Gastroesophageal sphincter (tissue), 4 donors: Measurements from ENCODE around the gene CLDN1. TPM values are rescaled to one million over a fixed set of nuclear protein-coding genes. Genes with fewer than 3 reads are reported as not detected.

ENCODE experiments used
- ATAC-seq: fragments of 150-250 bp; one replicate; pipeline ENCODE4 v1.9.1; 2016; ENCODE audit warnings: mild to moderate bottlenecking, moderate library complexity
- H3K27ac ChIP-seq, 4 donors: fragments of 200-600 bp; sonication (generic) in 3 of 4; 1 replicate in 3 of 4; 2 replicates in 1 of 4; pipeline ENCODE4 v1.5.1; 2016 to 2019
- H3K27me3 ChIP-seq: fragments of 200-600 bp; sonication (generic); one replicate; pipeline ENCODE4 v1.5.1; 2019
- H3K36me3 ChIP-seq, 2 donors: fragments of 200-600 bp; sonication (generic); one replicate each; pipeline ENCODE4 v1.5.1; 2019; ENCODE audit warnings: control low read depth in 1 of 2
- H3K4me1 ChIP-seq, 3 donors: fragments of 200-600 bp; sonication (generic); 1 replicate in 2 of 3; 2 replicates in 1 of 3; pipeline ENCODE4 v1.5.1; 2016 to 2019; ENCODE audit warnings: control low read depth in 2 of 3
- H3K4me3 ChIP-seq, 2 donors: fragments of 200-600 bp; sonication (generic); one replicate each; pipeline ENCODE4 v1.5.1; 2019; ENCODE audit warnings: mild to moderate bottlenecking in 1 of 2, moderate library complexity in 1 of 2
- H3K9me3 ChIP-seq, 3 donors: fragments of 200-600 bp; sonication (generic); one replicate each; pipeline ENCODE4 v1.5.1; 2017 to 2019; ENCODE audit warnings: control low read depth in 2 of 3
- EP300 ChIP-seq: sonication (generic); formaldehyde crosslinking; IDR thresholded peaks from one replicate; pipeline ENCODE4 v1.6.1; 2017; ENCODE audit warnings: antibody characterized with exemption, mild to moderate bottlenecking
- POLR2A ChIP-seq, 2 donors: fragments of 450-650 bp; IDR thresholded peaks; one replicate each; pipeline ENCODE4 v1.6.1; 2017; ENCODE audit warnings: antibody characterized with exemption in 2 of 2, mild to moderate bottlenecking in 2 of 2, moderate library complexity in 1 of 2
- POLR2AphosphoS5 ChIP-seq: sonication (generic); formaldehyde crosslinking; IDR thresholded peaks from one replicate; pipeline ENCODE4 v1.6.1; 2017; ENCODE audit warnings: antibody characterized with exemption
- WGBS, 2 donors: methylation state at CpG; one replicate each; pipeline ENCODE4 v1.1.5; 2018; ENCODE audit warnings: low coverage in 1 of 2; 5-methylcytosine and 5-hydroxymethylcytosine counted together
- total RNA-seq, 4 donors: library from RNA; depleted of rRNA; stranded (reverse); fragments of >200 nt; gene quantifications; one replicate each; pipeline ENCODE4 v1.1.0, GENCODE V29; 2016
- TF ChIP-seq, protein P1 (sequence below), 4 experiments: fragments of 200-600 bp in 2 of 4; fragments of 450-650 bp in 2 of 4; sonication (generic) in 1 of 4; IDR thresholded peaks; one replicate each; pipeline ENCODE4 v1.5.1; 2017 to 2019; ENCODE audit warnings: antibody characterized with exemption in 4 of 4, mild to moderate bottlenecking in 2 of 4, moderate library complexity in 2 of 4

Gene CLDN1
- total RNA-seq, 4 donors from 2014 or later: 0.50 to 5.3 (median 1.8) TPM

DNA sequence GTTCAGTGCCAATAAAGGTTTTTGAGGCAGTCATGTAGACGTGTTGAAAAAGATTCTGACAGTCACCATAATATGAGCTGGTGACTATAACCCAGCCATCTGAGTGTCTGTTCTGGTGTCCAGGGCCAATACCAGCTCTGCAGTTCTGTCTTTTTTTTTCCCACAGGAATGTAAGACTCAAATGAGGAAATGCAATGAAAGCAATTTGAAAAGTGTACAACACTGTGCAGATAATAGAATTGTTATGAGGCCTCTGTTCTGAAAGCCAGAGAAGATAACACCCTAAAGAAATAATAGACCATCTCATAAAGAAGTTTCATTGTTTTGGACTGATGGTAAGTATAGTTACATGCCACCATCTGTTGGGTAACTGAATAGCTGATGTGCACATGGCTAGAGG is 57.1 kb downstream of the CLDN1 start:
- Histone ChIP-seq H3K4me1 (no peaks in the 10 kb centered on the region), H3K4me3 (no peak overlapping the region), H3K36me3 (no peaks in the 10 kb centered on the region), H3K27ac (no peak overlapping the region), H3K27me3 (no peaks in the 10 kb centered on the region), H3K9me3 (no peaks in the 10 kb centered on the region)
- WGBS, 2 donors: 73% methylated on average over 1 of the region's 1 CpG; no CpG with 5 or more reads in 1 of the 2 donors
- ATAC-seq: no peak
- TF ChIP-seq EP300 (no peak), POLR2A (IDR thresholded peaks at IDR 0.05) (no peak), POLR2AphosphoS5 (no peak)
- TF ChIP-seq, protein P1, sequence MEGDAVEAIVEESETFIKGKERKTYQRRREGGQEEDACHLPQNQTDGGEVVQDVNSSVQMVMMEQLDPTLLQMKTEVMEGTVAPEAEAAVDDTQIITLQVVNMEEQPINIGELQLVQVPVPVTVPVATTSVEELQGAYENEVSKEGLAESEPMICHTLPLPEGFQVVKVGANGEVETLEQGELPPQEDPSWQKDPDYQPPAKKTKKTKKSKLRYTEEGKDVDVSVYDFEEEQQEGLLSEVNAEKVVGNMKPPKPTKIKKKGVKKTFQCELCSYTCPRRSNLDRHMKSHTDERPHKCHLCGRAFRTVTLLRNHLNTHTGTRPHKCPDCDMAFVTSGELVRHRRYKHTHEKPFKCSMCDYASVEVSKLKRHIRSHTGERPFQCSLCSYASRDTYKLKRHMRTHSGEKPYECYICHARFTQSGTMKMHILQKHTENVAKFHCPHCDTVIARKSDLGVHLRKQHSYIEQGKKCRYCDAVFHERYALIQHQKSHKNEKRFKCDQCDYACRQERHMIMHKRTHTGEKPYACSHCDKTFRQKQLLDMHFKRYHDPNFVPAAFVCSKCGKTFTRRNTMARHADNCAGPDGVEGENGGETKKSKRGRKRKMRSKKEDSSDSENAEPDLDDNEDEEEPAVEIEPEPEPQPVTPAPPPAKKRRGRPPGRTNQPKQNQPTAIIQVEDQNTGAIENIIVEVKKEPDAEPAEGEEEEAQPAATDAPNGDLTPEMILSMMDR (IDR thresholded peaks at IDR 0.05): no peak

DNA sequence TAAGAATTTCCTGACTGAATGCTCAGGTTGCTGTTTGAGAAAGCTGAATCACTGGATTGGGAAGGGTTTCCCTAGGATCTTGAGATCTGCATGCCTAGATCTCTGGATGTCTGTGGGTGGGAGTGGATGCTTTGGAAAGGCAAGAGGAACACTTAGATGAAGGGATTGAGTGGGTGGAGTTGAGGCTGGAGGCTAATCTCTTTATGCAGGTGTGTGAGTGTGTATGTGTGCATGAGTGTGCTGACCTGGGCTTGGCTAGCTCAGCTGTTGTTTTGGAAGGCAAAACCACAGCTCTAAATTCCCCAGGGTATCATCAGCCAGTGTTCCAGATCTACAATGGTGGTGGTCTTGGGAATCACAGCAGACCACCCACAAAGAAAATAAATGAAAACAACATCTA is 60.5 kb downstream of the CLDN1 start:
- no peaks in the 10 kb centered on the region for H3K36me3 ChIP-seq

GRCh38 chr3:190261015-190261414 is 61.2 kb downstream of the CLDN1 start:
- no peak for ATAC-seq
- WGBS, 2 donors: 59 to 63% methylated on average over 3 of the region's 3 CpGs

More for the DNA sequence above, 60.5 kb downstream of the CLDN1 start:
- no peak overlapping the region for H3K27ac ChIP-seq
- no peaks in the 10 kb centered on the region for H3K27me3 ChIP-seq
- no peak overlapping the region for H3K4me3 ChIP-seq
- TF ChIP-seq POLR2AphosphoS5 (no peak), EP300 (no peak), POLR2A (IDR thresholded peaks at IDR 0.05) (no peak)
- no peaks in the 10 kb centered on the region for H3K4me1 ChIP-seq
- no peaks in the 10 kb centered on the region for H3K9me3 ChIP-seq
- no peak for ATAC-seq

GRCh38 chr3:190260301-190260700 is 61.9 kb downstream of the CLDN1 start:
- 60 to 69% methylated on average over 2 of the region's 2 CpGs for WGBS, 2 donors
- Histone ChIP-seq H3K4me1 (no peaks in the 10 kb centered on the region), H3K27ac (no peak overlapping the region), H3K27me3 (no peaks in the 10 kb centered on the region), H3K9me3 (no peaks in the 10 kb centered on the region), H3K4me3 (no peak overlapping the region), H3K36me3 (no peaks in the 10 kb centered on the region)
- ATAC-seq: no peak
- TF ChIP-seq, protein P1 (IDR thresholded peaks at IDR 0.05): no peak

More at GRCh38 chr3:190261015-190261414, 61.2 kb downstream of the CLDN1 start:
- TF ChIP-seq POLR2AphosphoS5: no peak
- TF ChIP-seq, protein P1 (IDR thresholded peaks at IDR 0.05): no peak
- TF ChIP-seq POLR2A (IDR thresholded peaks at IDR 0.05): no peak
- H3K36me3 ChIP-seq: no peaks in the 10 kb centered on the region
- H3K27ac ChIP-seq: no peak overlapping the region
- H3K9me3 ChIP-seq: no peaks in the 10 kb centered on the region
- no peaks in the 10 kb centered on the region for H3K4me1 ChIP-seq
- H3K27me3 ChIP-seq: no peaks in the 10 kb centered on the region
- H3K4me3 ChIP-seq: no peak overlapping the region

DNA sequence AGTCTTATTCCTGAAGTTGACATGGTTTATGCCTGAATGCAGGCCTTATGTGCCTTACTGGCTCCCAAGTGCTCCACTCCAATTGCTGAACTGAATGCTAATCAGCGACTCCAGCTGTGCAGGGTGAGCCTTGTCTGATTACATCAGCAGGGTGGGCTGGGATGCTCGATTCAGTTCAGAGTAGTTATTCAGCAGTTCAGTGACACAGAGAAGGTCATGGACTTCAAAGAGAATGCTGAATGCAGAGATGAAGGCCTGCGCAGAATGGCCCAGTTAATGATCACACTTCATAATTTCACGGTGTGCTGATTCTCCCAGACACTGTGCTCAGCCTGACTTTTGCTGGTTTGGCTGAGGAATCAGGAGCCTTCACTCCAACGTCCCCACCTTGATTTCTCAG is 63.6 kb downstream of the CLDN1 start:
- no peaks in the 10 kb centered on the region for H3K36me3 ChIP-seq
- H3K27me3 ChIP-seq: no peaks in the 10 kb centered on the region
- no peaks in the 10 kb centered on the region for H3K4me1 ChIP-seq
- WGBS, 2 donors: 46 to 54% methylated on average over 3 to 4 of the region's 5 CpGs
- TF ChIP-seq, protein P1 (IDR thresholded peaks at IDR 0.05): no peak
- TF ChIP-seq EP300 (no peak), POLR2A (IDR thresholded peaks at IDR 0.05) (no peak), POLR2AphosphoS5 (no peak)
- ATAC-seq: no peak
- no peaks in the 10 kb centered on the region for H3K9me3 ChIP-seq
- H3K4me3 ChIP-seq: no peak overlapping the region
- no peak overlapping the region for H3K27ac ChIP-seq

Other genes with a start within 250 kb of the CLDN1 start
- gene P3H2, start 201.5 kb downstream of the CLDN1 start, total RNA-seq: 10 to 100 TPM; 10.6 to 55.9 (median 36.2) TPM
- not detected for gene CLDN16, start 65.7 kb upstream of the CLDN1 start, total RNA-seq
- not detected for gene TMEM207, start 127.5 kb upstream of the CLDN1 start, total RNA-seq
- gene IL1RAP, start 191.6 kb upstream of the CLDN1 start, total RNA-seq: 10 to 100 TPM in 1 of 4 donors, 1 to 10 TPM in 3; 3.2 to 11.0 (median 5.0) TPM